H1 (cell line): ENCODE results near the gene GLCE. TPM values are rescaled to one million over a fixed set of nuclear protein-coding genes. Genes with fewer than 3 reads are reported as not detected.

ENCODE experiments used
- CTCF ChIA-PET: fragments of 300-600 bp; sonication (Branson Sonifier 250); formaldehyde crosslinking; loops from one replicate; lab custom pipeline; 2021; ENCODE audit not compliant: partially characterized antibody; lab: Charles Lee
- POLR2A ChIA-PET: fragments of 300-600 bp; sonication (Branson Sonifier 250); formaldehyde crosslinking; loops from one replicate; lab custom pipeline; 2021; ENCODE audit warnings: inconsistent platforms; ENCODE audit not compliant: partially characterized antibody; lab: Charles Lee
- DNase-seq, 2 experiments: peaks; one replicate each; pipeline versions ENCODE4 v3.0.0 to v3.0.0-alpha.2; 2010 to 2022; ENCODE audit warnings: low spot score in 2 of 2, low read depth in 1 of 2, mixed read lengths in 1 of 2
- FAIRE-seq: peaks from 2 replicates; lab custom pipeline; 2011; peaks lifted over from hg19 to GRCh38; lab: Jason Lieb, UNC
- H2AFZ ChIP-seq: 2 replicates; pipeline ENCODE4 v1.8.1; 2012; ENCODE audit warnings: low read length, inconsistent platforms
- H2AK5ac ChIP-seq: 2 replicates; pipeline ENCODE4 v1.6.1; 2013; ENCODE audit warnings: low read depth, low read length
- H2BK120ac ChIP-seq: replicated peaks from 2 replicates; pipeline ENCODE3; 2013; ENCODE audit warnings: low read depth, low read length, inconsistent platforms
- H2BK12ac ChIP-seq: 2 replicates; pipeline ENCODE4 v1.6.1; 2013; ENCODE audit warnings: low read depth, low read length
- H2BK15ac ChIP-seq: 2 replicates; pipeline ENCODE4 v1.6.1; 2013; ENCODE audit warnings: low read length
- H2BK20ac ChIP-seq: 2 replicates; pipeline ENCODE4 v1.6.1; 2013; ENCODE audit warnings: low read length
- H2BK5ac ChIP-seq: 2 replicates; pipeline ENCODE4 v1.6.1; 2013; ENCODE audit warnings: low read depth, low read length
- H3K14ac ChIP-seq: 2 replicates; pipeline ENCODE4 v1.6.1; 2013; ENCODE audit warnings: inconsistent platforms; ENCODE audit not compliant: insufficient read length
- H3K18ac ChIP-seq: 2 replicates; pipeline ENCODE4 v1.6.1; 2013; ENCODE audit warnings: low read length; ENCODE audit errors: extremely low read depth
- H3K23ac ChIP-seq: 2 replicates; pipeline ENCODE4 v1.6.1; 2013; ENCODE audit warnings: inconsistent platforms; ENCODE audit not compliant: insufficient read length
- H3K23me2 ChIP-seq: 2 replicates; pipeline ENCODE4 v1.6.1; 2013; ENCODE audit warnings: low read depth, low read length
- H3K27ac ChIP-seq: 2 replicates; pipeline ENCODE4 v1.6.1; 2011; ENCODE audit warnings: low read depth, low read length, inconsistent platforms
- H3K27me3 ChIP-seq, 4 experiments: replicated peaks in 1 of 4; 1 replicate in 1 of 4; 2 replicates in 3 of 4; pipeline versions ENCODE4 v1.6.1 to v1.8.1; 2011 to 2013; ENCODE audit warnings: low read length in 3 of 4, mild to moderate bottlenecking in 3 of 4, inconsistent platforms in 2 of 4, mixed read lengths in 2 of 4, moderate library complexity in 1 of 4; ENCODE audit not compliant: control insufficient read depth in 3 of 4, insufficient read depth in 3 of 4; ENCODE audit errors: extremely low read depth in 1 of 4
- H3K36me3 ChIP-seq, 4 experiments: 2 replicates each; pipeline versions ENCODE4 v1.6.1 to v1.8.1; 2011 to 2013; ENCODE audit warnings: mild to moderate bottlenecking in 4 of 4, low read length in 3 of 4, moderate library complexity in 2 of 4, control low read depth in 1 of 4, inconsistent platforms in 1 of 4; ENCODE audit not compliant: insufficient read depth in 4 of 4, control insufficient read depth in 2 of 4
- H3K4ac ChIP-seq: replicated peaks from 2 replicates; pipeline ENCODE3; 2013; ENCODE audit warnings: low read length, low read depth, mixed read lengths, inconsistent platforms; ENCODE audit not compliant: insufficient read length
- H3K4me1 ChIP-seq, 4 experiments: replicated peaks in 1 of 4; 1 replicate in 1 of 4; 2 replicates in 3 of 4; pipeline versions ENCODE4 v1.6.1 to v1.8.1; 2011 to 2013; ENCODE audit warnings: low read length in 3 of 4, inconsistent platforms in 2 of 4, mixed read lengths in 1 of 4; ENCODE audit not compliant: insufficient read depth in 4 of 4, control insufficient read depth in 3 of 4
- H3K4me2 ChIP-seq, 2 experiments: 2 replicates each; pipeline versions ENCODE4 v1.6.1 to v1.8.1; 2011 to 2013; ENCODE audit warnings: low read depth in 2 of 2, low read length in 2 of 2, control low read depth in 1 of 2, inconsistent platforms in 1 of 2, mild to moderate bottlenecking in 1 of 2; ENCODE audit not compliant: insufficient read depth in 1 of 2
- H3K4me3 ChIP-seq, 4 experiments: fragments of 200-600, 300-600 bp in 1 of 4; sonication (generic), shearing (Covaris generic), sonication (Bioruptor Twin) in 1 of 4; 2 replicates each; pipeline versions ENCODE4 v1.5.1 to v1.8.1; 2011 to 2016; ENCODE audit warnings: low read length in 4 of 4, low read depth in 3 of 4, control low read depth in 2 of 4, inconsistent platforms in 2 of 4, mild to moderate bottlenecking in 2 of 4, mixed read lengths in 1 of 4, moderate library complexity in 1 of 4; ENCODE audit not compliant: insufficient read depth in 2 of 4; ENCODE audit errors: extremely low read depth in 1 of 4
- H3K56ac ChIP-seq: replicated peaks from 2 replicates; pipeline ENCODE3; 2013; ENCODE audit warnings: low read depth, mild to moderate bottlenecking, mixed read lengths, low read length, inconsistent platforms; ENCODE audit not compliant: insufficient read length
- H3K79me1 ChIP-seq: 2 replicates; pipeline ENCODE4 v1.6.1; 2013; ENCODE audit warnings: low read depth, low read length, control low read depth
- H3K79me2 ChIP-seq, 2 experiments: 2 replicates each; pipeline versions ENCODE4 v1.6.1 to v1.8.1; 2012 to 2013; ENCODE audit warnings: low read length in 2 of 2, mild to moderate bottlenecking in 2 of 2, inconsistent platforms in 1 of 2; ENCODE audit not compliant: insufficient read depth in 2 of 2, control insufficient read depth in 1 of 2
- H3K9ac ChIP-seq, 4 experiments: replicated peaks in 1 of 4; 1 replicate in 1 of 4; 2 replicates in 3 of 4; pipeline versions ENCODE4 v1.6.1 to v1.8.1; 2011 to 2013; ENCODE audit warnings: low read depth in 3 of 4, low read length in 3 of 4, control low read depth in 2 of 4, mild to moderate bottlenecking in 2 of 4, moderate library complexity in 2 of 4, inconsistent platforms in 1 of 4; ENCODE audit errors: extremely low read depth in 1 of 4
- H3K9me3 ChIP-seq, 2 experiments: 2 replicates each; pipeline versions ENCODE4 v1.6.1 to v1.8.1; 2012 to 2013; ENCODE audit warnings: mild to moderate bottlenecking in 2 of 2, moderate library complexity in 2 of 2, control low read depth in 1 of 2, inconsistent platforms in 1 of 2, low read depth in 1 of 2, low read length in 1 of 2, mixed read lengths in 1 of 2; ENCODE audit not compliant: insufficient read depth in 2 of 2
- H4K20me1 ChIP-seq, 2 experiments: replicated peaks in 1 of 2; 2 replicates each; pipeline versions ENCODE3 to v1.8.1; 2011 to 2013; ENCODE audit warnings: inconsistent platforms in 2 of 2, low read length in 2 of 2, mild to moderate bottlenecking in 1 of 2; ENCODE audit not compliant: insufficient read depth in 2 of 2, control insufficient read depth in 1 of 2
- H4K5ac ChIP-seq: 2 replicates; pipeline ENCODE4 v1.6.1; 2013; ENCODE audit warnings: low read length, low read depth, mixed read lengths, inconsistent platforms; ENCODE audit not compliant: insufficient read length
- H4K8ac ChIP-seq: 2 replicates; pipeline ENCODE4 v1.8.0; 2013; ENCODE audit warnings: mild to moderate bottlenecking, moderate library complexity, low read length, inconsistent platforms; ENCODE audit not compliant: insufficient read depth; ENCODE audit errors: extremely low read depth
- H4K91ac ChIP-seq: replicated peaks from 2 replicates; pipeline ENCODE3; 2013; ENCODE audit warnings: low read length, mixed read lengths, inconsistent platforms; ENCODE audit not compliant: insufficient read length
- BACH1 ChIP-seq: IDR thresholded peaks from 2 replicates; pipeline ENCODE4 v1.6.1; 2012; ENCODE audit warnings: low read length, improper control_type of control experiment
- BRCA1 ChIP-seq: IDR thresholded peaks from 2 replicates; pipeline ENCODE4 v1.6.1; 2012; ENCODE audit warnings: low read depth, low read length, improper control_type of control experiment
- CEBPB ChIP-seq: IDR thresholded peaks from 2 replicates; pipeline ENCODE4 v1.6.1; 2012; ENCODE audit warnings: low read depth, low read length
- CHD1 ChIP-seq: IDR thresholded peaks from 2 replicates; pipeline ENCODE4 v1.6.1; 2012; ENCODE audit warnings: low read depth, low read length, improper control_type of control experiment
- GABPA ChIP-seq: IDR thresholded peaks from 2 replicates; pipeline ENCODE4 v1.6.1; 2011; ENCODE audit warnings: mild to moderate bottlenecking, low read length, moderate library complexity, borderline replicate concordance; ENCODE audit not compliant: insufficient read depth
- KDM4A ChIP-seq: IDR thresholded peaks from one replicate; pipeline ENCODE4 v1.7.1; 2012; ENCODE audit warnings: low read depth, mild to moderate bottlenecking, moderate library complexity, low read length, inconsistent platforms; ENCODE audit not compliant: severe bottlenecking
- KDM5A ChIP-seq: fragments of 200-600 bp; IDR thresholded peaks from 2 replicates; pipeline ENCODE4 v1.7.1; 2012; ENCODE audit warnings: mild to moderate bottlenecking, low read length, inconsistent platforms, mixed read lengths
- POLR2AphosphoS5 ChIP-seq: IDR thresholded peaks from 2 replicates; pipeline ENCODE4 v1.6.1; 2011; ENCODE audit warnings: low read depth, low read length
- RFX5 ChIP-seq: IDR thresholded peaks from 2 replicates; pipeline ENCODE4 v1.6.1; 2011; ENCODE audit warnings: low read depth, low read length, improper control_type of control experiment, borderline replicate concordance
- SRF ChIP-seq: IDR thresholded peaks from 2 replicates; pipeline ENCODE4 v1.6.1; 2011; ENCODE audit warnings: mild to moderate bottlenecking, low read depth, low read length, moderate library complexity
- SUZ12 ChIP-seq: fragments of 200-600 bp; sonication (generic); IDR thresholded peaks from 2 replicates; pipeline ENCODE4 v1.6.1; 2012; ENCODE audit warnings: mild to moderate bottlenecking, inconsistent platforms, low read length, moderate library complexity, mixed read lengths
- USF2 ChIP-seq: IDR thresholded peaks from 2 replicates; pipeline ENCODE4 v1.6.1; 2011; ENCODE audit warnings: low read length, improper control_type of control experiment
- YY1 ChIP-seq: IDR thresholded peaks from 2 replicates; pipeline ENCODE4 v1.6.1; 2011; ENCODE audit warnings: low read depth, mild to moderate bottlenecking, low read length
- WGBS, 2 experiments: shearing (Covaris generic) in 1 of 2; methylation state at CpG; one replicate each; pipeline versions ENCODE4 v1.1.6 to v1.1.7; 2013 to 2015; ENCODE audit warnings: low lambda C conversion rate in 2 of 2, mixed read lengths in 2 of 2, inconsistent platforms in 1 of 2, low coverage in 1 of 2, missing lambda C conversion rate in 1 of 2; ENCODE audit not compliant: insufficient replicate concordance in 2 of 2, insufficient coverage in 1 of 2, insufficient read length in 1 of 2; ENCODE audit errors: extremely low coverage in 1 of 2, missing lambda C conversion rate in 1 of 2; 5-methylcytosine and 5-hydroxymethylcytosine counted together
- polyA plus RNA-seq, 7 experiments: library from polyadenylated mRNA; depleted of rRNA in 3 of 7; stranded (reverse) in 5 of 7; unstranded in 2 of 7; fragments of >200 nt in 5 of 7; fragments of 200-250 nt in 2 of 7; gene quantifications; 1 replicate in 5 of 7; 2 replicates in 1 of 7; 4 replicates in 1 of 7; pipeline versions ENCODE4 v1.2.1 to v1.2.3, GENCODE V29; 2011 to 2013; ENCODE audit warnings: missing spikeins in 2 of 7, mixed read lengths in 2 of 7
- total RNA-seq: library from RNA; stranded (reverse); fragmentation: NEBNext Ultra II Directional; extraction: Animal tissue kit (Norgen Biotek cat#: 25700); gene quantifications from 2 replicates; pipeline ENCODE4 v1.2.1, GENCODE V29; 2021

The GLCE gene
- total and polyA plus RNA-seq, 2 of the 8 experiments (the other 6 are each of a cell fraction or from before 2014, with no cell fraction given), result 17.1 to 22.7 TPM

DNA sequence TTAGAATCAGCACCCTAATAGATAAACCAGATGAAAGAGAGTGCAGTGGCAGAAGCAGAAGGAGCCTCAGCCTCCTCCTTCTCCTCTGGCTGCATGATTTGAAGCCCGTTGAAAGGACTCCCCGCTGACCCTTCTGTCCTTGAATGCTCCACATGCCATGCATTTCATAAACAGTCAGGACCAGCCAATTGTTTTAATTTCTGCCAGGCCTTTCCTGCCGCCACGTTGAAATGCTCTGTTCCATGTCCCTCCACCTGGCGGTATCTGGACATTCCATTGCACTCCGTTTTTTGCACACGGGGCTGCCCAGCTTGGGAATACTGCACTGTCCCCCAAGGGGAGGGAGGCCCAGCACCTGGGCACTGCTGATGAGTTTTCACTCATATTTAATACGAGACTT lies 35.2 kb upstream of the GLCE start:
- Histone ChIP-seq H4K91ac (no peak overlapping the region), H4K5ac (no peak overlapping the region), H3K56ac (no peak overlapping the region), H3K18ac (no peak overlapping the region), H4K8ac (no peak overlapping the region), H3K23me2 (no peaks in the 10 kb centered on the region), H3K27me3 (peaks cover 0 to 13% (median 8%) of the 10 kb centered on the region in 4 experiments; a peak in 6 of 7 replicates), H3K27ac (no peak overlapping the region), H3K9ac (no peak overlapping the region), H2AK5ac (no peak overlapping the region), H4K20me1 (no peaks in the 10 kb centered on the region), H2BK12ac (no peak overlapping the region), H3K23ac (no peak overlapping the region), H3K4me2 (no peak overlapping the region; a peak in 1 of 4 replicates), H3K14ac (no peak overlapping the region), H3K79me1 (no peaks in the 10 kb centered on the region), H3K9me3 (no peaks in the 10 kb centered on the region), H2BK120ac (no peak overlapping the region), H3K4me3 (no peak overlapping the region), H3K79me2 (no peaks in the 10 kb centered on the region), H2AFZ (no peak overlapping the region), H3K36me3 (no peaks in the 10 kb centered on the region), H3K4me1 (peaks cover 3 to 12% (median 7%) of the 10 kb centered on the region in 4 experiments; a peak in 6 of 7 replicates), H2BK15ac (0 out of 2 replicates have a peak overlapping the region, but pooled peaks have one; percentile 65), H2BK5ac (no peak overlapping the region), H2BK20ac (no peak overlapping the region), H3K4ac (no peak overlapping the region)
- ChIA-PET CTCF (interaction anchor here (0.9 to 1.3 kb wide), 3 partner anchors 28 to 102 kb away, joined by 3 to 4 read pairs (median 4); no protein-coding TSS in a partner anchor), POLR2A (no interaction called here)
- WGBS, 2 experiments, result 63% methylated on average over 8 of the region's 8 CpGs; no CpG with 5 or more reads in 1 of the 2 experiments
- FAIRE-seq (no peak), DNase-seq (no peak)
- TF ChIP-seq CEBPB (no peak), USF2 (no peak), CHD1 (no peak), SUZ12 (no peak), YY1 (no peak), POLR2AphosphoS5 (no peak), BACH1 (no peak), GABPA (no peak), BRCA1 (no peak), SRF (no peak), KDM5A (no peak), RFX5 (no peak), KDM4A (no peak)
